Right lobe of liver (tissue), 6 donors: ENCODE results near the gene RALGPS1. TPM values are rescaled to one million over a fixed set of nuclear protein-coding genes. Genes with fewer than 3 reads are reported as not detected.

Source experiments
- ATAC-seq, 4 donors: fragments of 200-7000 bp; cut with Tn5 transposase; one replicate each; pipeline ENCODE4 v1.9.1; 2020; ENCODE audit warnings: mild to moderate bottlenecking in 4 of 4, moderate library complexity in 4 of 4
- DNase-seq, 3 donors: peaks; one replicate each; pipeline ENCODE4 v3.0.0-alpha.2; 2020
- H3K27ac ChIP-seq, 3 donors: fragments of 200-600 bp; one replicate each; pipeline ENCODE4 v1.8.0; 2022
- H3K27me3 ChIP-seq, 2 donors: fragments of 200-600 bp; one replicate each; pipeline ENCODE4 v1.8.0; 2022
- H3K36me3 ChIP-seq, 4 donors: fragments of 200-600 bp; sonication (generic) in 1 of 4; one replicate each; pipeline versions ENCODE4 v1.5.1 to v1.8.0; 2017 to 2022; ENCODE audit warnings: control low read depth in 1 of 4
- H3K4me1 ChIP-seq, 4 donors: fragments of 200-600 bp; sonication (generic) in 1 of 4; one replicate each; pipeline versions ENCODE4 v1.5.1 to v1.8.0; 2017 to 2022; ENCODE audit warnings: control low read depth in 1 of 4
- H3K4me3 ChIP-seq, 3 donors: fragments of 200-600 bp; one replicate each; pipeline ENCODE4 v1.8.0; 2022
- H3K9me3 ChIP-seq, 4 donors: fragments of 200-600 bp; sonication (generic) in 1 of 4; one replicate each; pipeline versions ENCODE4 v1.5.1 to v1.8.0; 2017 to 2022; ENCODE audit warnings: control low read depth in 1 of 4
- POLR2A ChIP-seq: fragments of 450-650 bp; IDR thresholded peaks from one replicate; pipeline ENCODE4 v1.6.1; 2017; ENCODE audit warnings: antibody characterized with exemption, mild to moderate bottlenecking
- WGBS: methylation state at CpG from one replicate; pipeline ENCODE4 v1.1.6; 2018; ENCODE audit warnings: low coverage, low lambda C conversion rate; ENCODE audit not compliant: insufficient coverage; ENCODE audit errors: missing lambda C conversion rate; 5-methylcytosine and 5-hydroxymethylcytosine counted together
- intact Hi-C, 2 donors: fragments of 100-400 bp; cut with DNase I; formaldehyde crosslinking; loops; one replicate each; pipeline versions ENCODE4 v1.11.2 to v1.14.1; 2022
- total RNA-seq, 6 experiments: library from RNA; depleted of rRNA in 2 of 6; stranded (reverse); fragments of >200 nt in 2 of 6; fragmentation: NEBNext Ultra II Directional in 3 of 6; extraction: Animal tissue kit (Norgen Biotek cat#: 25700) in 3 of 6; gene quantifications; one replicate each; pipeline versions ENCODE4 v1.1.0 to v1.2.4, GENCODE V29; 2016 to 2023
- TF ChIP-seq, protein P1 (sequence below), 4 donors: fragments of 200-600 bp in 3 of 4; fragments of 450-650 bp in 1 of 4; IDR thresholded peaks; one replicate each; pipeline versions ENCODE4 v1.5.1 to v1.8.0; 2016 to 2022; ENCODE audit warnings: antibody characterized with exemption in 4 of 4, mild to moderate bottlenecking in 2 of 4
- donor health status: DM: no; HTN: yes; CAD: no.
- donor health status: DM: no; HTN: no; CAD: no.
- donor health status: DM: no; HTN: no; CAD: no.
- donor health status: DM: no; HTN: yes; CAD: no.
- donor health status: DM: no; HTN: yes; CAD: no.

The RALGPS1 gene
- total RNA-seq, 6 experiments from 2014 or later: 1.2 to 3.8 (median 2.4) TPM

GRCh38 chr9:127199001-127199791 is 284.6 kb downstream of the RALGPS1 start:
- Histone ChIP-seq H3K4me3 (no peak overlapping the region), H3K27ac (no peak overlapping the region), H3K27me3 (no peaks in the 10 kb centered on the region), H3K36me3 (no peaks in the 10 kb centered on the region), H3K9me3 (no peaks in the 10 kb centered on the region), H3K4me1 (no peaks in the 10 kb centered on the region)
- WGBS: 45% methylated on average over 2 of the region's 15 CpGs
- TF ChIP-seq POLR2A: no peak
- TF ChIP-seq, protein P1, sequence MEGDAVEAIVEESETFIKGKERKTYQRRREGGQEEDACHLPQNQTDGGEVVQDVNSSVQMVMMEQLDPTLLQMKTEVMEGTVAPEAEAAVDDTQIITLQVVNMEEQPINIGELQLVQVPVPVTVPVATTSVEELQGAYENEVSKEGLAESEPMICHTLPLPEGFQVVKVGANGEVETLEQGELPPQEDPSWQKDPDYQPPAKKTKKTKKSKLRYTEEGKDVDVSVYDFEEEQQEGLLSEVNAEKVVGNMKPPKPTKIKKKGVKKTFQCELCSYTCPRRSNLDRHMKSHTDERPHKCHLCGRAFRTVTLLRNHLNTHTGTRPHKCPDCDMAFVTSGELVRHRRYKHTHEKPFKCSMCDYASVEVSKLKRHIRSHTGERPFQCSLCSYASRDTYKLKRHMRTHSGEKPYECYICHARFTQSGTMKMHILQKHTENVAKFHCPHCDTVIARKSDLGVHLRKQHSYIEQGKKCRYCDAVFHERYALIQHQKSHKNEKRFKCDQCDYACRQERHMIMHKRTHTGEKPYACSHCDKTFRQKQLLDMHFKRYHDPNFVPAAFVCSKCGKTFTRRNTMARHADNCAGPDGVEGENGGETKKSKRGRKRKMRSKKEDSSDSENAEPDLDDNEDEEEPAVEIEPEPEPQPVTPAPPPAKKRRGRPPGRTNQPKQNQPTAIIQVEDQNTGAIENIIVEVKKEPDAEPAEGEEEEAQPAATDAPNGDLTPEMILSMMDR (IDR thresholded peaks at IDR 0.05): peak; percentile 83 to 96 (median 86)
- ATAC-seq: peak; percentile 80 to 92 (median 84)
- peak in 2 of 3 donors; percentile 58 to 69 for DNase-seq
- intact Hi-C loops: loop anchor here in 1 of 2 donors (5.0 kb wide), 1 partner anchor 257 kb away; no protein-coding TSS in a partner anchor

GRCh38 chr9:127200106-127200862 is 285.7 kb downstream of the RALGPS1 start:
- no peaks in the 10 kb centered on the region for H3K36me3 ChIP-seq
- intact Hi-C loops: loop anchor here in 1 of 2 donors (10.0 kb wide), 2 partner anchors 235 to 265 kb away; no protein-coding TSS in a partner anchor
- DNase-seq (no peak), ATAC-seq (no peak)
- H3K27me3 ChIP-seq: no peaks in the 10 kb centered on the region
- 69% methylated on average over 5 of the region's 10 CpGs for WGBS
- H3K4me3 ChIP-seq: no peak overlapping the region
- TF ChIP-seq, protein P1 (IDR thresholded peaks at IDR 0.05): no peak
- no peak for TF ChIP-seq POLR2A
- no peaks in the 10 kb centered on the region for H3K9me3 ChIP-seq
- no peak overlapping the region for H3K27ac ChIP-seq
- H3K4me1 ChIP-seq: no peaks in the 10 kb centered on the region

GRCh38 chr9:127201071-127201541 is 286.5 kb downstream of the RALGPS1 start:
- H3K4me1 ChIP-seq: no peaks in the 10 kb centered on the region
- ATAC-seq (no peak), DNase-seq (no peak)
- no peak overlapping the region for H3K4me3 ChIP-seq
- H3K36me3 ChIP-seq: no peaks in the 10 kb centered on the region
- no peaks in the 10 kb centered on the region for H3K9me3 ChIP-seq
- H3K27ac ChIP-seq: no peak overlapping the region
- TF ChIP-seq POLR2A: no peak
- TF ChIP-seq, protein P1 (IDR thresholded peaks at IDR 0.05): no peak
- H3K27me3 ChIP-seq: no peaks in the 10 kb centered on the region
- WGBS: 100% methylated on average over 1 of the region's 6 CpGs
- intact Hi-C loops: loop anchor here in 1 of 2 donors (10.0 kb wide), 2 partner anchors 236 to 266 kb away; no protein-coding TSS in a partner anchor

GRCh38 chr9:127201731-127202130 is 287.1 kb downstream of the RALGPS1 start:
- intact Hi-C loops: loop anchor here in 1 of 2 donors (10.0 kb wide), 2 partner anchors 237 to 267 kb away; no protein-coding TSS in a partner anchor
- no peak for DNase-seq

More at GRCh38 chr9:127201731-127202130, 287.1 kb downstream of the RALGPS1 start:
- H3K27me3 ChIP-seq: no peaks in the 10 kb centered on the region
- H3K27ac ChIP-seq: no peak overlapping the region
- no peaks in the 10 kb centered on the region for H3K4me1 ChIP-seq
- no peaks in the 10 kb centered on the region for H3K9me3 ChIP-seq
- WGBS: 75% methylated on average over 1 of the region's 11 CpGs
- H3K36me3 ChIP-seq: no peaks in the 10 kb centered on the region
- TF ChIP-seq, protein P1 (IDR thresholded peaks at IDR 0.05): no peak
- TF ChIP-seq POLR2A: no peak
- H3K4me3 ChIP-seq: no peak overlapping the region
- no peak for ATAC-seq
